ENCODE measurements around the gene ARHGEF17.

- TF ChIP-seq, protein P1, sequence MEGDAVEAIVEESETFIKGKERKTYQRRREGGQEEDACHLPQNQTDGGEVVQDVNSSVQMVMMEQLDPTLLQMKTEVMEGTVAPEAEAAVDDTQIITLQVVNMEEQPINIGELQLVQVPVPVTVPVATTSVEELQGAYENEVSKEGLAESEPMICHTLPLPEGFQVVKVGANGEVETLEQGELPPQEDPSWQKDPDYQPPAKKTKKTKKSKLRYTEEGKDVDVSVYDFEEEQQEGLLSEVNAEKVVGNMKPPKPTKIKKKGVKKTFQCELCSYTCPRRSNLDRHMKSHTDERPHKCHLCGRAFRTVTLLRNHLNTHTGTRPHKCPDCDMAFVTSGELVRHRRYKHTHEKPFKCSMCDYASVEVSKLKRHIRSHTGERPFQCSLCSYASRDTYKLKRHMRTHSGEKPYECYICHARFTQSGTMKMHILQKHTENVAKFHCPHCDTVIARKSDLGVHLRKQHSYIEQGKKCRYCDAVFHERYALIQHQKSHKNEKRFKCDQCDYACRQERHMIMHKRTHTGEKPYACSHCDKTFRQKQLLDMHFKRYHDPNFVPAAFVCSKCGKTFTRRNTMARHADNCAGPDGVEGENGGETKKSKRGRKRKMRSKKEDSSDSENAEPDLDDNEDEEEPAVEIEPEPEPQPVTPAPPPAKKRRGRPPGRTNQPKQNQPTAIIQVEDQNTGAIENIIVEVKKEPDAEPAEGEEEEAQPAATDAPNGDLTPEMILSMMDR (IDR thresholded peaks at IDR 0.05) = no peak
- TF ChIP-seq EZH2 (IDR thresholded peaks at IDR 0.05) (no peak), EZH2phosphoT487 (IDR thresholded peaks at IDR 0.05) (no peak)
Observed at GRCh38 chr11:73403541-73403940, 95.5 kb downstream of the ARHGEF17 start.

Data from neural progenitor cell (in vitro differentiated cells).